Glutamatergic neuron (in vitro differentiated cells): ENCODE measurements around the gene TMEM234. TPM values are rescaled to one million over a fixed set of nuclear protein-coding genes. Genes with fewer than 3 reads are reported as not detected.

Experiments used
- DNase-seq: peaks from one replicate; pipeline ENCODE4 v3.0.0; 2022
- H3K27ac Mint-ChIP-seq: one replicate; pipeline ENCODE4 v1.8.0; 2020; ENCODE audit warnings: mild to moderate bottlenecking, mixed read lengths, inconsistent platforms; ENCODE audit not compliant: unreplicated experiment
- H3K27me3 Mint-ChIP-seq: one replicate; pipeline ENCODE4 v1.8.0; 2020; ENCODE audit warnings: mild to moderate bottlenecking, moderate library complexity, mixed read lengths, inconsistent platforms; ENCODE audit not compliant: unreplicated experiment
- H3K36me3 Mint-ChIP-seq: one replicate; pipeline ENCODE4 v1.8.0; 2020; ENCODE audit warnings: mild to moderate bottlenecking, mixed read lengths, inconsistent platforms; ENCODE audit not compliant: unreplicated experiment
- H3K4me1 Mint-ChIP-seq: one replicate; pipeline ENCODE4 v1.8.0; 2020; ENCODE audit warnings: mild to moderate bottlenecking, low read depth, mixed read lengths, inconsistent platforms; ENCODE audit not compliant: unreplicated experiment
- H3K4me3 Mint-ChIP-seq: one replicate; pipeline ENCODE4 v1.8.0; 2020; ENCODE audit warnings: mild to moderate bottlenecking, mixed read lengths, inconsistent platforms; ENCODE audit not compliant: unreplicated experiment
- H3K9me3 Mint-ChIP-seq: one replicate; pipeline ENCODE4 v1.8.0; 2020; ENCODE audit warnings: mild to moderate bottlenecking, moderate library complexity, mixed read lengths, inconsistent platforms; ENCODE audit not compliant: unreplicated experiment
- CTCF ChIP-seq: fragments of 200-600 bp; sonication (generic); IDR thresholded peaks from one replicate; pipeline ENCODE4 v1.5.0; 2021; ENCODE audit not compliant: partially characterized antibody, unreplicated experiment
- total RNA-seq: library from RNA; stranded (reverse); fragmentation: NEBNext Ultra II Directional; extraction: Animal tissue kit (Norgen Biotek cat#: 25700); gene quantifications from one replicate; pipeline ENCODE4 v1.2.1, GENCODE V29; 2021; ENCODE audit not compliant: unreplicated experiment

The TMEM234 gene
- total RNA-seq, 1 donor from 2014 or later = 21.8 TPM

- peak overlapping the region; percentile 24 for H3K27ac Mint-ChIP-seq
- H3K36me3 Mint-ChIP-seq = no peaks in the 10 kb centered on the region
These were observed 35.7 kb downstream of the TMEM234 start for GRCh38 chr1:32186491-32186890.

GRCh38 chr1:32186077-32186476 is 36.1 kb downstream of the TMEM234 start:
- no peaks in the 10 kb centered on the region for H3K27me3 Mint-ChIP-seq
- H3K4me3 Mint-ChIP-seq = peak overlapping the region; percentile 19
- H3K4me1 Mint-ChIP-seq = peaks cover 8% of the 10 kb centered on the region
- H3K36me3 Mint-ChIP-seq = no peaks in the 10 kb centered on the region
- H3K27ac Mint-ChIP-seq = peak overlapping the region; percentile 24
- DNase-seq = no peak
- H3K9me3 Mint-ChIP-seq = no peaks in the 10 kb centered on the region
- TF ChIP-seq CTCF = no peak

More at GRCh38 chr1:32186491-32186890, 35.7 kb downstream of the TMEM234 start:
- no peak for DNase-seq
- Mint-ChIP-seq H3K27me3 (no peaks in the 10 kb centered on the region), H3K9me3 (no peaks in the 10 kb centered on the region), H3K4me1 (peaks cover 4% of the 10 kb centered on the region), H3K4me3 (peak overlapping the region; percentile 26)
- TF ChIP-seq CTCF = no peak

- H3K27ac Mint-ChIP-seq = no peak overlapping the region
- peaks cover 4% of the 10 kb centered on the region for H3K9me3 Mint-ChIP-seq
- H3K4me3 Mint-ChIP-seq = no peak overlapping the region
- no peak for DNase-seq
- TF ChIP-seq CTCF = no peak
- H3K36me3 Mint-ChIP-seq = no peaks in the 10 kb centered on the region
- H3K27me3 Mint-ChIP-seq = peaks cover 2% of the 10 kb centered on the region
- H3K4me1 Mint-ChIP-seq = peaks cover 14% of the 10 kb centered on the region
These were observed 37.5 kb downstream of the TMEM234 start for GRCh38 chr1:32184650-32185049.

- H3K4me3 Mint-ChIP-seq = no peak overlapping the region
- peaks cover 5% of the 10 kb centered on the region for H3K27me3 Mint-ChIP-seq
- no peak for TF ChIP-seq CTCF
- peaks cover 14% of the 10 kb centered on the region for H3K4me1 Mint-ChIP-seq
- no peaks in the 10 kb centered on the region for H3K36me3 Mint-ChIP-seq
- H3K9me3 Mint-ChIP-seq = peaks cover 8% of the 10 kb centered on the region
- no peak overlapping the region for H3K27ac Mint-ChIP-seq
- no peak for DNase-seq
These were observed 40.1 kb downstream of the TMEM234 start for GRCh38 chr1:32182060-32182459.

- Mint-ChIP-seq H3K27me3 (peaks cover 5% of the 10 kb centered on the region), H3K9me3 (peaks cover 8% of the 10 kb centered on the region), H3K4me3 (peak overlapping the region; percentile 92), H3K36me3 (no peaks in the 10 kb centered on the region), H3K27ac (peak overlapping the region; percentile 68), H3K4me1 (peaks cover 14% of the 10 kb centered on the region)
- TF ChIP-seq CTCF = no peak
- DNase-seq = no peak
These were observed 40.6 kb downstream of the TMEM234 start for GRCh38 chr1:32181563-32181962.
